ENCODE measurements around the gene MINPP1.
A peak's percentile ranks its signal among the peaks of the same experiment; 100 is the strongest.

The MINPP1 gene

DNA sequence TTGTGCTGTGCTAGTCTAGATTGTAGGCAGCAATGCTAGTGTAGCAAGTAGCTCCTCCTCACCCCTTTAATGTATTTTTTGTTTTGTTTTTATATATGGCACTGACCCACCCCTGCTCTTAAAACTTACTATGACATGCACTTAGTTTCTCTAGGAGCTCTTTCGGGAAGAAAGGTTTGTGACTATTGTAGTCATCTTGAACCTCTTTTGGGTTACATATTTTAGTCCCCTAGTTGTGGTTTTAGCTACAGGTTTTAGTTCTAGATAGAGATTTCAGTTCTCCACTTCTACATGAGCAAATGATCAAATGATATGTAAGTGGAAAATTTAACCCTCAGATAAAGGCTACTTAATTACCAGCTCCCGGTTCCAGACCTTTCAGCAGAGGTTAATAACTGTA is 14.9 kb downstream of the MINPP1 start:
- DNase-seq (ENCODE audit: low spot score): no peak

- DNase-seq (ENCODE audit: low spot score): no peak
These were observed 19.0 kb downstream of the MINPP1 start for GRCh38 chr10:87523731-87524130.

DNA sequence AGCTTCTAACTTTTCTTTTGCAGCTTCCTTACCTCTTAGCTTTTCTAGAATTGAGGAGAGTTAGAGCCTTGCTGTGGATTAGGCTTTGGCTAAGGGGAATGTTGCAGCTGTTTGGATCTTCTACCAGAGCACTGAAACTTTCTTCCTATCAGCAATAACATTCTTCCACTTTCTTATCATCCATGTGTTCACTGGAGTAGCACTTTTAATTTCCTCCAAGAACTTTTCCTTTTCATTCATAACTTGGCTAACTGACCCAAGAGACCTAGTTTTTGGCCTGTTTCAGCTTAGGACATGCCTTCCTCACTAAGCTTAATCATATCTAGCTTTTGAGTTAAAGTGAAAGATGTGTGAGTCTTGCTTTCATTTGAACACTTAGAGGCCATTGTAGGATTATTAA is 19.6 kb downstream of the MINPP1 start:
- no peak for DNase-seq (ENCODE audit: low spot score)

- no peak for DNase-seq (ENCODE audit: low spot score)
These were observed 27.4 kb downstream of the MINPP1 start for GRCh38 chr10:87531908-87532622.

DNA sequence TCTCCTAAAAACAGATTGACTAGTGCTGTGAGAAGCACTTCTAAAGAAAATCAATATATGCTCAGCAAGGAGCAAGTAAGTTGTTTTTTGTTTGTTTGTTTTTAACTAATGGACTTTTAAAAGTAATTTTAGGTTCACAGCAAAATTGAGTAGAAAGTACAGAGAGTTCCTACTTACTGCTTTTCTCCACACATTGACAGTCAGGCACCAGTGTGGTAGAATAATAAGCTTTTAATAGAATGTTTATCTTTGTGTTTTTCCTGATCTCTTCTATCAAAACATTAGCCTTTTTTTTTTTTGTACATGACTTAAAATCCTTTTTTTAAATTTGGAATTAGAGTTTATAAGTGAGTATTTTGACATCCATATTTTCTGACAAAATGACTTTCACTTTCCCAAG is 28.0 kb downstream of the MINPP1 start:
- DNase-seq (ENCODE audit: low spot score): no peak

DNA sequence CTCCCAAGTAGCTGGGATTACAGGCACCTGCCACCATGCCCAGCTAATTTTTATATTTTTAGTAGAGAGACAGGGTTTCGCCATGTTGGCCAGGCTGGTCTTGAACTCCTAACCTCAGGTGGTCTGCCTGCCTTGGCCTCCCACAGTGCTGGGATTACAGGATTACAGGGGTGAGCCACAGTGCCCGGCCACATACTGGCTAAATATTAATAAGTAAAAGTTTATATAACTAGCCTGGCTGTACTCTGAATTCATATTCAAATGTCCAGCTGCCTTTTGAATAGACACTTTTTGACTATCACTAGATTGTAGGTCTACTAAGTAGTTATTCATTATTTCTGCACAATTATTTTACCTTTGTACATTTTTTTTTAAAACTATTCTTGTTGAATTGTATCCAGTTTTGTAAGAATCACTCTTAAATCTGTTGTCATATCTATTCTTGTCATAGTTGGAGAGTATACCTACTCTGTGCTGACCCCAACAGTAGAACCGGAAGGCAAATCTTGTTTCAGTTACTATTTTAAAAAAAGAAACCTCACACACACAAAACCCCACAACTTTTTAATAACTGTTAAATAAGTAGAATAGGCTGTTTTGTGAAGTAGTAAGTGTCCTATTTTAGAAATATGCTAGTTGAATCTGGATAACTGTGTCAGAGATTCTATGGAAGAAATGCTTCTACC is 29.6 kb downstream of the MINPP1 start:
- DNase-seq (ENCODE audit: low spot score): no peak

- DNase-seq (ENCODE audit: low spot score): no peak
These were observed 33.7 kb downstream of the MINPP1 start for GRCh38 chr10:87538092-87539015.

- DNase-seq (ENCODE audit: low spot score): no peak
These were observed 36.4 kb downstream of the MINPP1 start for GRCh38 chr10:87541114-87541513.

GRCh38 chr10:87544721-87545120 is 40.0 kb downstream of the MINPP1 start:
- DNase-seq (ENCODE audit: low spot score): no peak

- no peak for DNase-seq (ENCODE audit: low spot score)
These were observed 41.1 kb downstream of the MINPP1 start for GRCh38 chr10:87545783-87546182.

DNA sequence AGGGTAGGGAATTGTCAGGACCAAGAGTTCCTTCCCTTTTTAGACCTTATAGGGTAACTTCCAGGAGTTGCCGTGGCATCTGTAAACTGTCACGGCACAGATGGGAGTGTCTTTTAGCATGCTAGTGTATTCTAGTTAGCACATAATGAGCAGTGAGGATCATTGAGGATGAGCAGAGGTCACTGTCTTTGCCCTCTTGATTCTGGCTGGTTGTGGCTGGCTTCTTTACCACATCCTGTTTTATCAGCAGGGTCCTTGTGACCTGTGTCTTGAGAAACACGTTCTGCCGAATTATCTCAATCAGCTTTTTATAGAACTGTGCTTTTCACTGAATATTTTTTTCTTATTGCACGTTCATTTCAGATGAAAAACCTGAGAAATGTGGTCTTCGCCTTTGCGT is 41.5 kb downstream of the MINPP1 start:
- no peak for DNase-seq (ENCODE audit: low spot score)

GRCh38 chr10:87546971-87547413 is 42.3 kb downstream of the MINPP1 start:
- peak; percentile 43 for DNase-seq (ENCODE audit: low spot score)

DNA sequence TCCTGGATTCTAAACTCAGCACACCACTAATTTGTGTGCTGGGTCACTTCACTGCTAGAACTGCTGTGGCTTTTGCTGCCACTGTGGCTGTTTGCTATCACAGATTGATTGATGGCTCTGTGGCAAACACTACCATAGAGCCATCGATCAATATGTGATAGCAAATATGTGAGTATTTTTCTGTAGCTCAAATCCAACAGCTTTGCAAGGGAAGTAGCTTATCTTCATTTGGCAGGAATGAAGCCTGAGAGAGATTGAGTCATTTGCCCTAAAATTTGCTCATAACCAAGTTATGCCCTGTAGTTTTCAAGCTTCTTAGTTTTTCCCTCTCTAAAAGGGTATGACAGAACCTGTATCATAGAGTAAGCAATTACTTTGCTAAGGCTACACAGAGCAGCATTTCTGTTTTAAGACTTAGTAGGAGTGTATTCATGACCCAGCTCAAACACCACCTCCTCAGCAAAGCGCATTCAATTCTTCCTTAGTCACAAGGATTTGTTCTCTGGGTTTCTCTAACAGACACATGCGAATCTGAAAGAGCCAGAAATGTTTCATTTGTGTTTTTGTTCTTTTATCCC is 43.1 kb downstream of the MINPP1 start:
- peak; percentile 53 for DNase-seq (ENCODE audit: low spot score)

DNA sequence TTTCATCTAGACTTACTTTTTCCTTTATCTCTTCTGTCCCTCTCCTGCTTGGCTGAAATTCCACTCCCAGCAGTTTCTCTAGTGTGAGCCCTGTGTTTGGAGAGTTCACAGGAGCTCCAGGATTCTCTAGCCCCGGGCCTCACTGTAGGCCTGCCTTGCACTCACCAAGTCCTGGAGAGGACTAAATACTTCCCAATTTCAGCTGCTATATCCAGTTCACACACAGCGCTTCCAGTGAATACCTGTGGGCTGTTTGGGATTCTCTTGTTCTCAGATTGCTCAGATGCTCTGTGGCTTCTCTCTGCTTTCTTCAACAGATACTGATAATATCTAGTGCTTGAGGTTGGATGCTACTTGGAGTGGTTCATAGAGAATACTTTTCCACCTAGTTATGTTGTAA is 46.0 kb downstream of the MINPP1 start:
- no peak for DNase-seq (ENCODE audit: low spot score)

GRCh38 chr10:87551326-87551725 is 46.6 kb downstream of the MINPP1 start:
- DNase-seq (ENCODE audit: low spot score): no peak

DNA sequence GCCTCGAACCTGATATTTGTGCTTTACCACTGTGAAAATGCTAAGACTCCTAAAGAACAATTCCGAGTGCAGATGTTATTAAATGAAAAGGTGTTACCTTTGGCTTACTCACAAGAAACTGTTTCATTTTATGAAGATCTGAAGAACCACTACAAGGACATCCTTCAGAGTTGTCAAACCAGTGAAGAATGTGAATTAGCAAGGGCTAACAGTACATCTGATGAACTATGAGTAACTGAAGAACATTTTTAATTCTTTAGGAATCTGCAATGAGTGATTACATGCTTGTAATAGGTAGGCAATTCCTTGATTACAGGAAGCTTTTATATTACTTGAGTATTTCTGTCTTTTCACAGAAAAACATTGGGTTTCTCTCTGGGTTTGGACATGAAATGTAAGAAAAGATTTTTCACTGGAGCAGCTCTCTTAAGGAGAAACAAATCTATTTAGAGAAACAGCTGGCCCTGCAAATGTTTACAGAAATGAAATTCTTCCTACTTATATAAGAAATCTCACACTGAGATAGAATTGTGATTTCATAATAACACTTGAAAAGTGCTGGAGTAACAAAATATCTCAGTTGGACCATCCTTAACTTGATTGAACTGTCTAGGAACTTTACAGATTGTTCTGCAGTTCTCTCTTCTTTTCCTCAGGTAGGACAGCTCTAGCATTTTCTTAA is 47.7 kb downstream of the MINPP1 start:
- DNase-seq (ENCODE audit: low spot score): no peak

GRCh38 chr10:87557409-87557808 is 52.7 kb downstream of the MINPP1 start:
- DNase-seq (ENCODE audit: low spot score): no peak

- no peak for DNase-seq (ENCODE audit: low spot score)
These were observed 53.6 kb downstream of the MINPP1 start for GRCh38 chr10:87558333-87558732.

- DNase-seq (ENCODE audit: low spot score): no peak
These were observed 54.7 kb downstream of the MINPP1 start for GRCh38 chr10:87559392-87559791.

DNA sequence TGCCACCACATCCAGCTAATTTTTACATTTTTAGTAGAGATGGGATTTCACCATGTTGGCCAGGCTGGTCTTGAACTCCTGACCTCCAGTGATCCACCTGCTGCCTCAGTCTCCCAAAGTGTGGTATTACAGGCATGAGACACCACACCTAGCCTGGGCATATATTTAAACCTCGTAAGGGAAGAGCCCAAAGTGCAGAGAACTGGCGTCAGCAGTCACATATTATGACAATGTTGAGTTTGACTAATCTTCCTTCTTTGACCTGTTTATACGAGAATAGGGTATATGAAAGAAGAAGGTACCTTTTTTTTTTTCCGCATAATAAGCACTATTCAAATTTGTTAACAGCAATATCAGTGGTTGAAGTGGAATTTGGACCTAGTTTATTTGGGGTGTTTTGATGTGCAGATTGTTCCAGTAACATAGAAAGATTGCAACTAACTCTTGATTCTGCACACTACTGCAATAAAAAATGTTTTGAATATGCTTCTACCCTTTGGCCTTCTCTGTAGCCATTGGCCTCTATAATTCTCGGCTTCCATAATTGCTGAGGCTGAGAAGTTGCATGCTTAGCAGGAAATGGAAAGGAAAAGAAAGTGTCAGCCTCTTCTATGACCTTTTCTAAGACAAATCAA is 55.9 kb downstream of the MINPP1 start:
- DNase-seq (ENCODE audit: low spot score): no peak

DNA sequence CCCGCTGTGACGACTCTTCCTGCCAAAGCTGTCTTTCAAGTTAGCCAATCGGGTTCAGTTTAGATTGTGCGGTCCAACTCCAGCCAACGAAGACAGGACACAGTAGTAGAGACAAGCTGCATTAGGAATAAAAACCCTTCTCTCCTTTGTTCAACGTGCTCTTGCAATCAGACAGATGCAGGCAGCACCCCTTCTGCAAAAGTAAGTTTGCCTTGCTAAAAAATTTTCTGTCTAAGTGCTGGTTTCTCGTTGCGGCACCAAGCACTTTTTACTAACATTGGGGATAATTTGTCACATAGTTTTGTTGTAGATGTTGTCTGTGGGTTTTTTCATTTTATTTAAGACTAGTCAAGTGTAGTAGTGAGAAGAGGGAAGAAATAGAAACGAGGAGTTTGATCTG is 58.1 kb downstream of the MINPP1 start:
- no peak for DNase-seq (ENCODE audit: low spot score)
